HepG2 (cell line): ENCODE measurements around the gene BDH2. TPM values are rescaled to one million over a fixed set of nuclear protein-coding genes. Genes with fewer than 3 reads are reported as not detected.

Experiments used
- BCL6 ChIP-seq: IDR thresholded peaks from 2 replicates; pipeline ENCODE4 v1.6.1; 2016; ENCODE audit warnings: missing genetic modification reagents, missing compliant biosample characterization
- DPF2 ChIP-seq: sonication (generic); formaldehyde crosslinking; IDR thresholded peaks from 2 replicates; pipeline ENCODE4 v1.4.0; 2020; ENCODE audit warnings: mild to moderate bottlenecking, low read depth, missing genetic modification reagents, borderline replicate concordance
- DZIP1 ChIP-seq: sonication (generic); formaldehyde crosslinking; IDR thresholded peaks from 2 replicates; pipeline ENCODE4 v1.5.0; 2020; ENCODE audit warnings: mild to moderate bottlenecking, missing genetic modification reagents
- HES4 ChIP-seq: sonication (generic); formaldehyde crosslinking; IDR thresholded peaks from 2 replicates; pipeline ENCODE4 v1.9.0; 2021; ENCODE audit warnings: mild to moderate bottlenecking, missing genetic modification reagents, borderline replicate concordance
- HIC2 ChIP-seq: sonication (generic); formaldehyde crosslinking; IDR thresholded peaks from 2 replicates; pipeline ENCODE4 v1.9.0; 2022; ENCODE audit warnings: low read depth, missing genetic modification reagents
- MTF2 ChIP-seq: sonication (generic); formaldehyde crosslinking; IDR thresholded peaks from 2 replicates; pipeline ENCODE4 v1.5.0; 2020; ENCODE audit warnings: missing genetic modification reagents, borderline replicate concordance
- MYNN ChIP-seq: sonication (generic); formaldehyde crosslinking; IDR thresholded peaks from 2 replicates; pipeline ENCODE4 v1.4.0; 2020; ENCODE audit warnings: mild to moderate bottlenecking, low read depth, missing genetic modification reagents
- POGK ChIP-seq: sonication (generic); formaldehyde crosslinking; conservative IDR thresholded peaks from 2 replicates; pipeline ENCODE4 v1.8.0; 2022; ENCODE audit warnings: mild to moderate bottlenecking, moderate library complexity, missing genetic modification reagents
- RARA ChIP-seq: IDR thresholded peaks from 2 replicates; pipeline ENCODE4 v1.6.1; 2016; ENCODE audit warnings: missing genetic modification reagents, missing compliant biosample characterization
- SAFB2 ChIP-seq: sonication (generic); formaldehyde crosslinking; IDR thresholded peaks from 2 replicates; pipeline ENCODE4 v1.5.1; 2020; ENCODE audit warnings: missing genetic modification reagents, low read depth, mild to moderate bottlenecking, borderline replicate concordance
- STAT5B ChIP-seq: sonication (generic); formaldehyde crosslinking; IDR thresholded peaks from 2 replicates; pipeline ENCODE4 v1.4.0; 2020; ENCODE audit warnings: missing genetic modification reagents
- TEAD2 ChIP-seq: sonication (generic); formaldehyde crosslinking; IDR thresholded peaks from 2 replicates; pipeline ENCODE4 v1.9.0; 2021; ENCODE audit warnings: missing genetic modification reagents
- ZBTB26 ChIP-seq: IDR thresholded peaks from 2 replicates; pipeline ENCODE4 v1.6.1; 2016; ENCODE audit warnings: missing compliant biosample characterization, missing genetic modification reagents, borderline replicate concordance
- ZBTB4 ChIP-seq: sonication (generic); formaldehyde crosslinking; IDR thresholded peaks from 2 replicates; pipeline ENCODE4 v1.4.0; 2020; ENCODE audit warnings: missing genetic modification reagents, mild to moderate bottlenecking, borderline replicate concordance
- ZNF331 ChIP-seq: sonication (generic); formaldehyde crosslinking; IDR thresholded peaks from 2 replicates; pipeline ENCODE4 v1.4.0; 2020; ENCODE audit warnings: missing genetic modification reagents
- ZNF547 ChIP-seq: sonication (generic); formaldehyde crosslinking; IDR thresholded peaks from 2 replicates; pipeline ENCODE4 v1.5.1; 2020; ENCODE audit warnings: mild to moderate bottlenecking, missing genetic modification reagents
- ZNF816 ChIP-seq: sonication (generic); formaldehyde crosslinking; IDR thresholded peaks from 2 replicates; pipeline ENCODE4 v1.8.0; 2022; ENCODE audit warnings: missing genetic modification reagents, mild to moderate bottlenecking, borderline replicate concordance
- polyA plus RNA-seq, 8 experiments: library from polyadenylated mRNA; depleted of rRNA in 3 of 8; stranded (reverse) in 7 of 8; unstranded in 1 of 8; fragments of >200 nt; fragmentation: Illumina TruSeq in 4 of 8; extraction: Trizol in 4 of 8; gene quantifications; 2 replicates each; pipeline versions ENCODE4 v1.2.1 to v1.2.3, GENCODE V29; 2011 to 2016; ENCODE audit warnings: low read depth in 4 of 8, missing spikeins in 1 of 8, mixed read lengths in 1 of 8; ENCODE audit not compliant: insufficient read depth in 1 of 8
- total RNA-seq, 5 experiments: library from RNA; depleted of rRNA; stranded (reverse); fragments of >200 nt; fragmentation: Illumina TruSeq; extraction: Trizol; gene quantifications; 2 replicates each; pipeline ENCODE4 v1.2.3, GENCODE V29; 2016; ENCODE audit warnings: low read depth in 1 of 5

Gene BDH2
- total and polyA plus RNA-seq, 2 of the 13 experiments (the other 11 are each of a cell fraction or from before 2014, with no cell fraction given) = 34.8 to 46.2 TPM

- peak; percentile 90 for TF ChIP-seq HES4
- 0 out of 2 replicates have a peak, but pooled peaks have one; percentile 66 for TF ChIP-seq SAFB2 (CRISPR knock-in tag)
- peak; percentile 21; the same call in 1 of the 2 replicates for TF ChIP-seq RARA (CRISPR knock-in tag)
- TF ChIP-seq HIC2 (CRISPR knock-in tag) = no peak
- TF ChIP-seq MTF2 (CRISPR knock-in tag) = no peak
- no peak for TF ChIP-seq ZBTB26 (CRISPR knock-in tag)
- peak; percentile 76 for TF ChIP-seq ZNF547 (CRISPR knock-in tag)
- peak; percentile 83; the same call in 1 of the 2 replicates for TF ChIP-seq DZIP1
- peak; percentile 87 for TF ChIP-seq POGK (CRISPR knock-in tag)
- peak; percentile 84; the same call in 1 of the 2 replicates for TF ChIP-seq ZNF816 (CRISPR knock-in tag)
- TF ChIP-seq STAT5B = no peak
- 0 out of 2 replicates have a peak, but pooled peaks have one; percentile 29 for TF ChIP-seq MYNN (CRISPR knock-in tag)
- TF ChIP-seq ZNF331 (CRISPR knock-in tag) = peak; percentile 10; the same call in 1 of the 2 replicates
- no peak for TF ChIP-seq BCL6 (CRISPR knock-in tag)
- 0 out of 2 replicates have a peak, but pooled peaks have one; percentile 26 for TF ChIP-seq ZBTB4 (CRISPR knock-in tag)
- TF ChIP-seq DPF2 = no peak
- TF ChIP-seq TEAD2 = no peak
Observed at GRCh38 chr4:103075894-103076746, 23.5 kb downstream of the BDH2 start (continued).
